AG04450 (cell line): ENCODE data around the gene MED29. TPM values are rescaled to one million over a fixed set of nuclear protein-coding genes. Genes with fewer than 3 reads are reported as not detected.

ENCODE experiments used
- CTCF ChIA-PET: fragments of 300-600, 350-600 bp; formaldehyde crosslinking; extraction: SDS; loops from one replicate; lab custom pipeline; 2022; ENCODE audit warnings: antibody characterized with exemption, inconsistent platforms; lab: Charles Lee
- POLR2A ChIA-PET: fragments of 350-600 bp; formaldehyde crosslinking; extraction: SDS; loops from one replicate; lab custom pipeline; 2021; ENCODE audit warnings: antibody characterized with exemption, inconsistent platforms; lab: Yijun Ruan, JAX
- DNase-seq: peaks from one replicate; pipeline ENCODE4 v3.0.0-alpha.2; 2011; ENCODE audit warnings: low read depth, low spot score
- H3K27ac ChIP-seq: one replicate; pipeline ENCODE4 v1.5.1; 2012; ENCODE audit warnings: low read depth, low read length, control low read depth
- H3K27me3 ChIP-seq: one replicate; pipeline ENCODE4 v1.6.0; 2012; ENCODE audit warnings: low read length; ENCODE audit not compliant: control insufficient read depth, insufficient read depth
- H3K4me3 ChIP-seq: 2 replicates; pipeline ENCODE4 v1.5.1; 2011; ENCODE audit warnings: mild to moderate bottlenecking, low read depth, low read length, control low read depth
- H3K9me3 ChIP-seq: 2 replicates; pipeline ENCODE4 v1.5.1; 2012; ENCODE audit warnings: low read length; ENCODE audit not compliant: control insufficient read depth, insufficient read depth
- CTCF ChIP-seq: IDR thresholded peaks from 2 replicates; pipeline ENCODE4 v1.5.1; 2011; ENCODE audit warnings: low read depth, low read length, control low read depth, inconsistent platforms
- polyA plus RNA-seq: library from polyadenylated mRNA; depleted of rRNA; stranded (reverse); fragments of >200 nt; gene quantifications from 2 replicates; pipeline ENCODE4 v1.2.3, GENCODE V29; 2011

Gene MED29
- polyA plus RNA-seq, 1 experiment, result 28.0 TPM

- Histone ChIP-seq H3K4me3 (no peak overlapping the region), H3K27ac (no peak overlapping the region), H3K27me3 (no peaks in the 10 kb centered on the region), H3K9me3 (no peaks in the 10 kb centered on the region; the same call in 1 of the 2 replicates)
- no peak for TF ChIP-seq CTCF
- ChIA-PET POLR2A (interaction anchor here (1.3 kb wide), 2 partner anchors 8 to 14 kb away, joined by 3 to 4 read pairs; partner anchors contain the start of gene RPS16), CTCF (interaction anchor here (0.8 kb wide), 1 partner anchor 24 kb away, joined by 4 read pairs; no protein-coding TSS in a partner anchor)
- no peak for DNase-seq
These were observed 30.8 kb downstream of the MED29 start for GRCh38 chr19:39422020-39422419.

GRCh38 chr19:39423258-39424086, 32.3 kb downstream of the MED29 start:
- Histone ChIP-seq H3K27ac (no peak overlapping the region), H3K4me3 (no peak overlapping the region), H3K9me3 (no peaks in the 10 kb centered on the region; the same call in 1 of the 2 replicates), H3K27me3 (no peaks in the 10 kb centered on the region)
- no peak for TF ChIP-seq CTCF
- ChIA-PET CTCF (no interaction called here), POLR2A (interaction anchor here (1.2 to 4.9 kb wide), 2 partner anchors 12 to 17 kb away, joined by 3 to 43 read pairs; partner anchors contain the start of genes RPS16 and ZFP36)
- no peak for DNase-seq

- no peak overlapping the region for H3K27ac ChIP-seq
- H3K27me3 ChIP-seq, result no peaks in the 10 kb centered on the region
- ChIA-PET CTCF (no interaction called here), POLR2A (interaction anchor here (4.9 kb wide), 1 partner anchor 11 kb away, joined by 43 read pairs; the partner anchor contains the start of gene RPS16)
- no peaks in the 10 kb centered on the region; the same call in 1 of the 2 replicates for H3K9me3 ChIP-seq
- no peak for TF ChIP-seq CTCF
- no peak for DNase-seq
- H3K4me3 ChIP-seq, result no peak overlapping the region
These were observed 33.8 kb downstream of the MED29 start for GRCh38 chr19:39424934-39425333.

- TF ChIP-seq CTCF, result no peak
- CTCF ChIA-PET, result no interaction called here
- Histone ChIP-seq H3K27ac (no peak overlapping the region), H3K27me3 (no peaks in the 10 kb centered on the region), H3K9me3 (no peaks in the 10 kb centered on the region; the same call in 1 of the 2 replicates), H3K4me3 (no peak overlapping the region)
- no peak for DNase-seq
- POLR2A ChIA-PET, result interaction anchor here (4.9 kb wide), 1 partner anchor 10 kb away, joined by 43 read pairs; the partner anchor contains the start of gene RPS16
These were observed 34.6 kb downstream of the MED29 start for GRCh38 chr19:39425744-39426143.

GRCh38 chr19:39426170-39426569, 35.0 kb downstream of the MED29 start:
- no peak for DNase-seq
- no peaks in the 10 kb centered on the region for H3K27me3 ChIP-seq
- POLR2A ChIA-PET, result interaction anchor here (0.6 to 4.9 kb wide), 3 partner anchors 9 to 556 kb away, joined by 3 to 43 read pairs (median 6); partner anchors contain the start of gene RPS16
- H3K27ac ChIP-seq, result no peak overlapping the region
- no peak for TF ChIP-seq CTCF
- CTCF ChIA-PET, result interaction anchor here (0.7 kb wide), 1 partner anchor 70 kb away, joined by 3 read pairs; no protein-coding TSS in a partner anchor
- no peak overlapping the region for H3K4me3 ChIP-seq
- no peaks in the 10 kb centered on the region for H3K9me3 ChIP-seq
